ENCODE measurements around the gene MYADML2.
"Not testable (repeated sequence)": the region's sequence is repeated elsewhere in the genome, so short reads cannot be mapped to it uniquely, and the experiment has no call there.

Gene MYADML2

GRCh38 chr17:81987161-81987770, 40.2 kb upstream of the MYADML2 start:
- no peaks in the 10 kb centered on the region for H3K9me3 ChIP-seq (ENCODE audit: control insufficient read depth in 1 of 2, low read length in 2 of 2)
- peaks cover 16 to 18% of the 10 kb centered on the region in 2 donors for H3K4me1 ChIP-seq (ENCODE audit: control insufficient read depth in 1 of 2, insufficient read depth in 2 of 2, low read length in 2 of 2)
- no peak overlapping the region for H3K27ac ChIP-seq (ENCODE audit: low read depth, low read length)
- H3K36me3 ChIP-seq (ENCODE audit: control insufficient read depth in 1 of 2, insufficient read depth in 2 of 2, low read length in 2 of 2), result peaks cover 17 to 40% of the 10 kb centered on the region in 2 donors
- H3K4me3 ChIP-seq (ENCODE audit: low read depth in 1 of 2, low read length in 2 of 2), result no peak overlapping the region
- no peak overlapping the region for H3K9ac ChIP-seq (ENCODE audit: low read depth in 1 of 2, low read length in 2 of 2)
- H3K27me3 ChIP-seq (ENCODE audit: control insufficient read depth in 1 of 2, insufficient read depth in 2 of 2, low read length in 2 of 2), result no peaks in the 10 kb centered on the region

GRCh38 chr17:81986606-81987005, 39.6 kb upstream of the MYADML2 start:
- no peak overlapping the region for H3K27ac ChIP-seq (ENCODE audit: low read depth, low read length)

GRCh38 chr17:81984773-81985410, 37.9 kb upstream of the MYADML2 start:
- H3K27me3 ChIP-seq (ENCODE audit: control insufficient read depth in 1 of 2, insufficient read depth in 2 of 2, low read length in 2 of 2), result no peaks in the 10 kb centered on the region
- H3K9me3 ChIP-seq (ENCODE audit: control insufficient read depth in 1 of 2, low read length in 2 of 2), result no peaks in the 10 kb centered on the region
- H3K27ac ChIP-seq (ENCODE audit: low read depth, low read length), result no peak overlapping the region
- no peaks in the 10 kb centered on the region for H3K4me1 ChIP-seq (ENCODE audit: control insufficient read depth in 1 of 2, insufficient read depth in 2 of 2, low read length in 2 of 2)
- H3K36me3 ChIP-seq (ENCODE audit: control insufficient read depth in 1 of 2, insufficient read depth in 2 of 2, low read length in 2 of 2), result peaks cover 17 to 44% of the 10 kb centered on the region in 2 donors
- H3K4me3 ChIP-seq (ENCODE audit: low read depth in 1 of 2, low read length in 2 of 2), result no peak overlapping the region
- no peak overlapping the region for H3K9ac ChIP-seq (ENCODE audit: low read depth in 1 of 2, low read length in 2 of 2)

More at GRCh38 chr17:81986606-81987005, 39.6 kb upstream of the MYADML2 start:
- Histone ChIP-seq H3K36me3 (ENCODE audit: control insufficient read depth in 1 of 2, insufficient read depth in 2 of 2, low read length in 2 of 2) (peaks cover 17 to 40% of the 10 kb centered on the region in 2 donors), H3K9me3 (ENCODE audit: control insufficient read depth in 1 of 2, low read length in 2 of 2) (no peaks in the 10 kb centered on the region), H3K4me1 (ENCODE audit: control insufficient read depth in 1 of 2, insufficient read depth in 2 of 2, low read length in 2 of 2) (peaks cover 11% of the 10 kb centered on the region in 2 donors), H3K4me3 (ENCODE audit: low read depth in 1 of 2, low read length in 2 of 2) (no peak overlapping the region), H3K27me3 (ENCODE audit: control insufficient read depth in 1 of 2, insufficient read depth in 2 of 2, low read length in 2 of 2) (no peaks in the 10 kb centered on the region), H3K9ac (ENCODE audit: low read depth in 1 of 2, low read length in 2 of 2) (no peak overlapping the region)

DNA sequence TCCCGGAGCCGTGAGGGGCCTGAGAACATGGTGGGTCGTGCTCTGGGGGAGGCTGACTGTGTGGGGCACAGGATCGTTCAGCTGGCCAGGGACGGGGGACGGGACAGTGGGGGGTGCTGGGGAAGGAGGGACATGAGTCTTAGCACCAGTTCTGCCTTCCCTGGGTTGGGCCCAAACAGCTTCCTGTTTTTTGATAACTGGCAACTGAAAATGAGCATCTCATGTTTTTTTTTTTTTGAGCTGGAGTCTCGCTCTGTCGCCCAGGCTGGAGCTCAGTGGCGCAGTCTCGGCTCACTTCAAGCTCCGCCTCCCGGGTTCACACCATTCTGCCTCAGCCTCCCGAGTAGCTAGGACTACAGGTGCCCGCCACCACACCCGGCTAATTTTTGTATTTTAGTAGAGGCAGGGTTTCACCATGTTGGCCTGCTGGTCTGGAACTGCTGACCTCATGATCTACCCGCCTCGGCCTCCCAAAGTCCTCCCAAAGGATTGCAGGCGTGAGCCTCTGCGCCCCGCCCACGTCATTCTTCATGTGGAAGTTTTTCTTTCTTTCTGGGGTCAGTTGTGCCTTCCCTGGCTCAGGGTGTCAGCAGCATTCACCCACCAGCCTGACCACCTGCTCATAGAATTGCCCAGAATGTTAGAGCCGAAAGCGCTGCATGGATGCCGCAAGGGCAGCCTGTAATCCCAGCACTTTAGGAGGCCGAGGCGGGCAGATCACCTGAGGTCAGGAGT, 36.8 kb upstream of the MYADML2 start:
- Histone ChIP-seq H3K9ac (ENCODE audit: low read depth in 1 of 2, low read length in 2 of 2) (no peak overlapping the region), H3K4me1 (ENCODE audit: control insufficient read depth in 1 of 2, insufficient read depth in 2 of 2, low read length in 2 of 2) (peaks cover 9% of the 10 kb centered on the region in 2 donors), H3K36me3 (ENCODE audit: control insufficient read depth in 1 of 2, insufficient read depth in 2 of 2, low read length in 2 of 2) (peaks cover 17 to 44% of the 10 kb centered on the region in 2 donors)

GRCh38 chr17:81983011-81983638, 36.1 kb upstream of the MYADML2 start:
- H3K4me1 ChIP-seq (ENCODE audit: control insufficient read depth in 1 of 2, insufficient read depth in 2 of 2, low read length in 2 of 2), result peaks cover 13% of the 10 kb centered on the region in 2 donors
- H3K4me3 ChIP-seq (ENCODE audit: low read depth in 1 of 2, low read length in 2 of 2), result no peak overlapping the region
- H3K36me3 ChIP-seq (ENCODE audit: control insufficient read depth in 1 of 2, insufficient read depth in 2 of 2, low read length in 2 of 2), result peaks cover 17 to 41% of the 10 kb centered on the region in 2 donors
- H3K27ac ChIP-seq (ENCODE audit: low read depth, low read length), result no peak overlapping the region
- no peaks in the 10 kb centered on the region for H3K9me3 ChIP-seq (ENCODE audit: control insufficient read depth in 1 of 2, low read length in 2 of 2)
- no peak overlapping the region for H3K9ac ChIP-seq (ENCODE audit: low read depth in 1 of 2, low read length in 2 of 2)
- no peaks in the 10 kb centered on the region for H3K27me3 ChIP-seq (ENCODE audit: control insufficient read depth in 1 of 2, insufficient read depth in 2 of 2, low read length in 2 of 2)

More for the DNA sequence above, 36.8 kb upstream of the MYADML2 start:
- Histone ChIP-seq H3K9me3 (ENCODE audit: control insufficient read depth in 1 of 2, low read length in 2 of 2) (no peaks in the 10 kb centered on the region), H3K4me3 (ENCODE audit: low read depth in 1 of 2, low read length in 2 of 2) (no peak overlapping the region), H3K27ac (ENCODE audit: low read depth, low read length) (no peak overlapping the region), H3K27me3 (ENCODE audit: control insufficient read depth in 1 of 2, insufficient read depth in 2 of 2, low read length in 2 of 2) (no peaks in the 10 kb centered on the region)

GRCh38 chr17:81981511-81981910, 34.5 kb upstream of the MYADML2 start:
- H3K9ac ChIP-seq (ENCODE audit: low read depth in 1 of 2, low read length in 2 of 2); H3K27me3 ChIP-seq (ENCODE audit: control insufficient read depth in 1 of 2, insufficient read depth in 2 of 2, low read length in 2 of 2); H3K4me3 ChIP-seq (ENCODE audit: low read depth in 1 of 2, low read length in 2 of 2); H3K9me3 ChIP-seq (ENCODE audit: control insufficient read depth in 1 of 2, low read length in 2 of 2); H3K27ac ChIP-seq (ENCODE audit: low read depth, low read length): not testable (repeated sequence)
- Histone ChIP-seq H3K36me3 (ENCODE audit: control insufficient read depth in 1 of 2, insufficient read depth in 2 of 2, low read length in 2 of 2) (peaks cover 12 to 31% of the 10 kb centered on the region in 2 donors), H3K4me1 (ENCODE audit: control insufficient read depth in 1 of 2, insufficient read depth in 2 of 2, low read length in 2 of 2) (peaks cover 15 to 19% of the 10 kb centered on the region in 2 donors)

DNA sequence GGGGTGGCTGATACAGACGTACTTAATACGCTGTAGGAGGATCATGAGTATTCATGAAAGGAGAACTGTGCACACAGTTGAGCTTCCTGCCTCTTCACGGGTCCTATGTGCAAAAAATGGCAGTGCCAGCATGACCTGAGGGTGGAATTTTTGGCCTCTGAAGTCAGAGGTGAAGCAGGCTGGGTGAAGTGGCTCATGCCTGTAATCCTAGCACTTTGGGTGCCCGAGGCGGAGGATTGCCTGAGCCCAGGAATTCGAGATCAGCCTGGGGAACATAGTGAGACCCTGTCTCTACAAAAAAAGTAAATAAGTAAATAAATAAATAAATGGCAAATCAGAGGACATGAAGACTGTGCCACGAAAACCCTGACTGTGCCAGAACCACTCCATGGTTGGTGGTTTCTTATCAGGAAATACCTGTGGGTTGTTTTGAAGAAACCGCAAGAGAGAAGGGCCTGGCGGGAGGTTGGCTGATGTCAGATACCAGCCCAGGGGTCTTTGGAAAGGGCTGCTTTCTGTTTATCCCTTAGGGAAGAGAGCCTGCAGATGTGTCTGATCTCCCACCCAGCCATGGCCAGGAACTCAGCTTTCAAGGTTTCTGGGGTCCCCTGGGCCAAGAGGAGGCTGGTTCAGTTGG, 33.8 kb upstream of the MYADML2 start:
- H3K36me3 ChIP-seq (ENCODE audit: control insufficient read depth in 1 of 2, insufficient read depth in 2 of 2, low read length in 2 of 2), result peaks cover 12 to 25% of the 10 kb centered on the region in 2 donors
- H3K9ac ChIP-seq (ENCODE audit: low read depth in 1 of 2, low read length in 2 of 2), result no peak overlapping the region
- no peaks in the 10 kb centered on the region for H3K9me3 ChIP-seq (ENCODE audit: control insufficient read depth in 1 of 2, low read length in 2 of 2)
- H3K27ac ChIP-seq (ENCODE audit: low read depth, low read length), result no peak overlapping the region
- peaks cover 19 to 22% of the 10 kb centered on the region in 2 donors for H3K4me1 ChIP-seq (ENCODE audit: control insufficient read depth in 1 of 2, insufficient read depth in 2 of 2, low read length in 2 of 2)
- H3K4me3 ChIP-seq (ENCODE audit: low read depth in 1 of 2, low read length in 2 of 2), result no peak overlapping the region
- no peaks in the 10 kb centered on the region for H3K27me3 ChIP-seq (ENCODE audit: control insufficient read depth in 1 of 2, insufficient read depth in 2 of 2, low read length in 2 of 2)

DNA sequence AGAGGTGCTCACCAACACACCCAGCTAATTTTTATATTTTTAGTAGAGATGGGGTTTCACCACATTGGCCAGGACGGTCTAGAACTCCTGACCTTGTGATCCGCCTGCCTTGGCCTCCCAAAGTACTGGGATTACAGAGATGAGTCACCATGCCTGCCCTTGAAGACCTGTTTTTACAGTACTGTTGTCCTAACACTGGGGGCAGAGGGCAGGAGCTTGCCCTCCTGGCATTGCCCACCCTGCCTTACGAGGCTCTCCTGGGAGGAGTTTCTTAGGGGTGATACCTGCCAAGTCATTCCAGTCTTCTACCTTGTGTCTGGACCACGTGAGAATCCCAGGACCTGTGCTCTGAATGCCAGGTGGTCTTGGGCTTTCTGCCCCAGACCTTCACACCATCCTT, 33.1 kb upstream of the MYADML2 start:
- Histone ChIP-seq H3K9ac (ENCODE audit: low read depth in 1 of 2, low read length in 2 of 2) (no peak overlapping the region), H3K9me3 (ENCODE audit: control insufficient read depth in 1 of 2, low read length in 2 of 2) (no peaks in the 10 kb centered on the region), H3K36me3 (ENCODE audit: control insufficient read depth in 1 of 2, insufficient read depth in 2 of 2, low read length in 2 of 2) (peaks cover 7 to 18% of the 10 kb centered on the region in 2 donors), H3K27me3 (ENCODE audit: control insufficient read depth in 1 of 2, insufficient read depth in 2 of 2, low read length in 2 of 2) (no peaks in the 10 kb centered on the region), H3K4me1 (ENCODE audit: control insufficient read depth in 1 of 2, insufficient read depth in 2 of 2, low read length in 2 of 2) (peaks cover 19 to 22% of the 10 kb centered on the region in 2 donors), H3K27ac (ENCODE audit: low read depth, low read length) (no peak overlapping the region), H3K4me3 (ENCODE audit: low read depth in 1 of 2, low read length in 2 of 2) (no peak overlapping the region)

- Histone ChIP-seq H3K4me3 (ENCODE audit: low read depth in 1 of 2, low read length in 2 of 2) (peak overlapping the region; percentile 75 to 82), H3K9ac (ENCODE audit: low read depth in 1 of 2, low read length in 2 of 2) (peak overlapping the region; percentile 54 to 76), H3K36me3 (ENCODE audit: control insufficient read depth in 1 of 2, insufficient read depth in 2 of 2, low read length in 2 of 2) (peaks cover 3 to 7% of the 10 kb centered on the region in 2 donors), H3K27ac (ENCODE audit: low read depth, low read length) (no peak overlapping the region), H3K4me1 (ENCODE audit: control insufficient read depth in 1 of 2, insufficient read depth in 2 of 2, low read length in 2 of 2) (peaks cover 19 to 22% of the 10 kb centered on the region in 2 donors), H3K9me3 (ENCODE audit: control insufficient read depth in 1 of 2, low read length in 2 of 2) (no peaks in the 10 kb centered on the region), H3K27me3 (ENCODE audit: control insufficient read depth in 1 of 2, insufficient read depth in 2 of 2, low read length in 2 of 2) (no peaks in the 10 kb centered on the region)
These were observed 31.7 kb upstream of the MYADML2 start for GRCh38 chr17:81978524-81979298.

Data from duodenal mucosa (tissue), 2 donors.